ENCODE results near the gene SLC18B1. TPM values are rescaled to one million over a fixed set of nuclear protein-coding genes. Genes with fewer than 3 reads are reported as not detected.

Gene SLC18B1
- total RNA-seq, 1 donor from 2014 or later: 2.7 TPM

DNA sequence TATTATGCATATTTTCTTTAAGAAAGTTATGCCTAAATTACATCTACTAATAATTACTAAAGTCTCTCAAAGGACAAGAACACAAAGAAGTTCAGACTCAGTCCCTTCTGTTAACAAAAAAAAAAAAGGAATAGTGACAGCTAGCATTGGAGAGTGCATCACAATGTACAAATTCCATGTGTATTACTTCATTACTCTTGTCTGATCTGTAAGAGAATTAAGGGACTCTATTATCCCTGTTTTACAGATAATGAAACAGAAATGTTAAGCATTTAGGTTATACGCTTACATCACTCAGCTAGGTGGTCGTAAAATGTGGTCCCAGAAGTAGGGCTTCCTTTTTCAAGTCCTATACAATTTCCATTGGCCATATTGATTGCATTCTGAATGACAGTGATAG, 67.4 kb downstream of the SLC18B1 start:
- intact Hi-C loops (cut with micrococcal nuclease): no loop called here
- no peak for TF ChIP-seq CTCF (IDR thresholded peaks at IDR 0.05; ENCODE audit: borderline replicate concordance)
- H3K27ac ChIP-seq (replicated peaks): no peak overlapping the region

GRCh38 chr6:132730560-132730959, 67.9 kb downstream of the SLC18B1 start:
- H3K27me3 ChIP-seq (ENCODE audit: low read depth): no peaks in the 10 kb centered on the region
- no peak for TF ChIP-seq CTCF (IDR thresholded peaks at IDR 0.05; ENCODE audit: borderline replicate concordance)
- intact Hi-C loops (cut with micrococcal nuclease): no loop called here
- no peak overlapping the region for H3K4me3 ChIP-seq
- no peaks in the 10 kb centered on the region for H3K9me3 ChIP-seq (replicated peaks)
- H3K36me3 ChIP-seq: no peaks in the 10 kb centered on the region
- no peak for DNase-seq
- H3K4me1 ChIP-seq: no peaks in the 10 kb centered on the region
- H3K27ac ChIP-seq (replicated peaks): no peak overlapping the region

More for the DNA sequence above, 67.4 kb downstream of the SLC18B1 start:
- no peaks in the 10 kb centered on the region for H3K36me3 ChIP-seq
- no peaks in the 10 kb centered on the region for H3K27me3 ChIP-seq (ENCODE audit: low read depth)
- no peak overlapping the region for H3K4me3 ChIP-seq
- DNase-seq: no peak
- no peaks in the 10 kb centered on the region for H3K9me3 ChIP-seq (replicated peaks)
- no peaks in the 10 kb centered on the region for H3K4me1 ChIP-seq

DNA sequence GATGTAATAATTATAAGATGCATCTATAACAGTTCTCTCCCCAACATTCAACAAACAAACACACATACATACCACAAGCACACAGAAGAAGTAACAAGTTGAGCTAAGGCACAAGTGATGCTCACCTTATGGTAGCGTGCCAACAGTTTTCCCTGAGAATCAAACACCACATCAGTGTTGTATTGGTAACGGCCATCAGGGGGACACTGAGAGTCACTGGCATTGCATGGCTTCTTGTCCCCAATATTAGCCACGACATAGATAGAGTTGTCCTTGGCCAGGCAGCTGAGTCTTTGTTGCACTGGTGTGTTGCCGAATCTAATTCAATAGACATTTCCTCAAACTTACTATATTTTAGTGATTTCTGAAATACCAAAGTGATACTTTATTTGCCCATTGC, 69.8 kb downstream of the SLC18B1 start:
- TF ChIP-seq CTCF (IDR thresholded peaks at IDR 0.05; ENCODE audit: borderline replicate concordance): no peak
- no peaks in the 10 kb centered on the region for H3K36me3 ChIP-seq
- no peak overlapping the region for H3K27ac ChIP-seq (replicated peaks)
- H3K9me3 ChIP-seq (replicated peaks): no peaks in the 10 kb centered on the region
- H3K4me3 ChIP-seq: no peak overlapping the region
- no peaks in the 10 kb centered on the region for H3K4me1 ChIP-seq
- no peaks in the 10 kb centered on the region for H3K27me3 ChIP-seq (ENCODE audit: low read depth)
- no peak for DNase-seq
- intact Hi-C loops (cut with micrococcal nuclease): no loop called here

DNA sequence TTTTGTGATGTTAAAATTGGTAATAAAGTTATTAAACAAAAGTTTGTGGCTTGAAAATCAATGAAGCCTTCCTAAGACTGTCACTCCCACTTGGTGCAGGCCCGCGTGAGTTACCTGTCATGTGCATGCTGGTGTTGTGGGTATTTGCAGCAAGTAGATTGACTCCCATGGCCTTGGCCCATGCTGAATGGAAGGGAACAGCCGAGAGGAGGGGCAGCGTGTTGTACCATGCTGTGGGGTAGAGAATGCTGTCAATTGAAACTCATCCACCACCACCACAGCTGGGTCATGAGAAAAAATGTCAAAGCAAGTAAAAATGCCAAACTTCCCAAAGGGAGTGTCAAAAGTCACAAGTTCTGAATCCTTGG, 71.8 kb downstream of the SLC18B1 start:
- Histone ChIP-seq H3K9me3 (replicated peaks) (no peaks in the 10 kb centered on the region), H3K4me1 (no peaks in the 10 kb centered on the region), H3K27ac (replicated peaks) (no peak overlapping the region), H3K36me3 (no peaks in the 10 kb centered on the region), H3K27me3 (ENCODE audit: low read depth) (no peaks in the 10 kb centered on the region), H3K4me3 (no peak overlapping the region)
- intact Hi-C loops (cut with micrococcal nuclease): no loop called here
- no peak for DNase-seq
- TF ChIP-seq CTCF (IDR thresholded peaks at IDR 0.05; ENCODE audit: borderline replicate concordance): no peak

DNA sequence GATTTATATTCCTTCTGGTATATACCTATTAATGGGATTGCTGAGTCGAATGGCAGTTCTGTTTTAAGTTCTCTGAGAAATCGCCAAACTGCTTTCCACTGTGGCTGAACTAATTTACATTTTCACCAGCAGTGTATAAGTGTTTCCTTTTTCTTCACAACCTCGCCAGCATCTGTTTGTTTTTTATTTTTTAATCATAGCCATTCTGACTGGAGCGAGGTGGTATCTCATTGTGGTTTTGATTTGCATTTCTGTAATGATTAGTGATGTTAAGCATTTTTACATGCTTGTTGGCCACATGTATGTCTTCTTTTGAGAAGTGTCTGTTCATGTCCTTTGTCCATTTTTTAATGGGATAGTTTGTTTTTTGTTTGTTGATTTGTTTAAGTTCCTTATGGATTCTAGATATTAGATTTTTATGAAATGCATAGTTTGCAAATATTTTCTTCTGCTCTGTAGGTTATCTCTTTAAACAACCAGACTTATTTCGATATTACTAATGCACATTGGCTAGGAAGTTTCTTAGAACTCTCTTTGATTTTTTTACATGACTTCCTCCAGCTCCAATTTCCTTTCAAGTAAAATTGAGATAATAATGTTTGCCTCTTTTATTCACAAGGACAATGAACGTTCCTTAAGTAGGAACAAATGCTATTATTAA, 72.4 kb downstream of the SLC18B1 start:
- Histone ChIP-seq H3K4me1 (no peaks in the 10 kb centered on the region), H3K9me3 (replicated peaks) (no peaks in the 10 kb centered on the region), H3K27me3 (ENCODE audit: low read depth) (peaks cover 3% of the 10 kb centered on the region), H3K36me3 (no peaks in the 10 kb centered on the region), H3K27ac (replicated peaks) (no peak overlapping the region), H3K4me3 (no peak overlapping the region)
- intact Hi-C loops (cut with micrococcal nuclease): no loop called here
- no peak for DNase-seq
- no peak for TF ChIP-seq CTCF (IDR thresholded peaks at IDR 0.05; ENCODE audit: borderline replicate concordance)

Data from left ventricle myocardium inferior (tissue), 1 donor.